ENCODE data around the gene SCUBE1.

GRCh38 chr22:43308836-43309235 is 34.3 kb downstream of the SCUBE1 start:
- TF ChIP-seq CTCF (IDR thresholded peaks at IDR 0.05; ENCODE audit: low read length) (no peak), EZH2 (IDR thresholded peaks at IDR 0.05; ENCODE audit: borderline replicate concordance, low read length) (no peak)

All from OCI-LY1 (cell line).